Upper lobe of right lung (tissue), 1 donor: ENCODE measurements around the gene YIF1A. TPM values are rescaled to one million over a fixed set of nuclear protein-coding genes. Genes with fewer than 3 reads are reported as not detected.
"Not testable (repeated sequence)": the region's sequence is repeated elsewhere in the genome, so short reads cannot be mapped to it uniquely, and the experiment has no call there.

Experiments
- ATAC-seq: fragments of 200-7000 bp; cut with Tn5 transposase; one replicate; pipeline ENCODE4 v1.9.1; 2020; ENCODE audit warnings: mild to moderate bottlenecking, moderate library complexity
- DNase-seq: peaks from one replicate; pipeline ENCODE4 v3.0.0-alpha.2; 2020
- H3K27ac ChIP-seq: fragments of 200-600 bp; one replicate; pipeline ENCODE4 v1.8.0; 2022
- H3K27me3 ChIP-seq: fragments of 200-600 bp; one replicate; pipeline ENCODE4 v1.8.0; 2022; ENCODE audit warnings: mild to moderate bottlenecking
- H3K36me3 ChIP-seq: fragments of 200-600 bp; one replicate; pipeline ENCODE4 v1.8.0; 2022
- H3K4me1 ChIP-seq: fragments of 200-600 bp; one replicate; pipeline ENCODE4 v1.8.0; 2022
- H3K4me3 ChIP-seq: fragments of 200-600 bp; one replicate; pipeline ENCODE4 v1.8.0; 2022; ENCODE audit warnings: mild to moderate bottlenecking
- H3K9me3 ChIP-seq: fragments of 200-600 bp; one replicate; pipeline ENCODE4 v1.8.0; 2022
- intact Hi-C: fragments of 100-400 bp; cut with DNase I; formaldehyde crosslinking; loops from one replicate; pipeline ENCODE4 v1.11.0; 2022
- total RNA-seq: library from RNA; stranded (reverse); fragmentation: NEBNext Ultra II Directional; extraction: Animal tissue kit (Norgen Biotek cat#: 25700); gene quantifications from one replicate; pipeline ENCODE4 v1.2.1, GENCODE V29; 2021
- TF ChIP-seq, protein P1 (sequence below): fragments of 200-600 bp; IDR thresholded peaks from one replicate; pipeline ENCODE4 v1.8.0; 2022; ENCODE audit warnings: antibody characterized with exemption
- donor health status: DM: no; HTN: yes; CAD: no; lungs with severe emphysema.

YIF1A gene
- total RNA-seq, 1 donor from 2014 or later: 66.9 TPM

DNA sequence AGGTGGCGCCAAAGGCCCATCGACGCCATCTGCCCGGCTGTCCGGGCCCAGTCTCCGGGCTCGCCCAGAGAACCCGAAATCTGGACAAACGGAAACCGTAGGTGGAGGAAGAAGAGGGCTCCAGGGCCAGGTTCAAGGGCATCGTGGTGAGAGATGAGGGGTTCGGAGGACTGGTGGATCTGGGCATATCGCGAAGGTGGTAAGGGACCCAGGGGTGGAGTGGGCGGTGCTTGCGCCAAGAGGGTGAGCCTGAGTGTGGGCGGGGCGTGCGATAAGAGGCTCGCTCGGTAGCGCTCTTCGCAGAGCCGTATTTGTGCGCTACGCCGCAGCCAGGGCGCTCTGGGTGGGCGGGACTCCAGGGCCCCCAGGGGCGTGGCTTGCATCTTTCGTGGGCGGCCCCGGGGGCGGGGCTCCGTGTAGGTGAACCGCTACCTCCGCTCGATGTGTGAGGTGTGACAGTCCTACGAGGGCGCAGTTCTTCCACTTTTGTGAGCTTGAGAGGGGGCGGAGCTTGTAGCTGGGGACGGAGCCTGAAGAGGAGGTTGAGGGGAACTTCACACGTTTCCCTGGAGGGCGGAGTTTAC lies 23.1 kb upstream of the YIF1A start:
- H3K4me1 ChIP-seq: peaks cover 11% of the 10 kb centered on the region
- peak; percentile 84 for ATAC-seq
- H3K27me3 ChIP-seq: no peaks in the 10 kb centered on the region
- H3K4me3 ChIP-seq: peak overlapping the region; percentile 65
- peak; percentile 96 for DNase-seq
- intact Hi-C loops: loop anchor here (10.0 kb wide), 1 partner anchor 73 kb away; no protein-coding TSS in a partner anchor
- H3K9me3 ChIP-seq: no peaks in the 10 kb centered on the region
- H3K36me3 ChIP-seq: no peaks in the 10 kb centered on the region
- H3K27ac ChIP-seq: peak overlapping the region; percentile 82
- TF ChIP-seq, protein P1, sequence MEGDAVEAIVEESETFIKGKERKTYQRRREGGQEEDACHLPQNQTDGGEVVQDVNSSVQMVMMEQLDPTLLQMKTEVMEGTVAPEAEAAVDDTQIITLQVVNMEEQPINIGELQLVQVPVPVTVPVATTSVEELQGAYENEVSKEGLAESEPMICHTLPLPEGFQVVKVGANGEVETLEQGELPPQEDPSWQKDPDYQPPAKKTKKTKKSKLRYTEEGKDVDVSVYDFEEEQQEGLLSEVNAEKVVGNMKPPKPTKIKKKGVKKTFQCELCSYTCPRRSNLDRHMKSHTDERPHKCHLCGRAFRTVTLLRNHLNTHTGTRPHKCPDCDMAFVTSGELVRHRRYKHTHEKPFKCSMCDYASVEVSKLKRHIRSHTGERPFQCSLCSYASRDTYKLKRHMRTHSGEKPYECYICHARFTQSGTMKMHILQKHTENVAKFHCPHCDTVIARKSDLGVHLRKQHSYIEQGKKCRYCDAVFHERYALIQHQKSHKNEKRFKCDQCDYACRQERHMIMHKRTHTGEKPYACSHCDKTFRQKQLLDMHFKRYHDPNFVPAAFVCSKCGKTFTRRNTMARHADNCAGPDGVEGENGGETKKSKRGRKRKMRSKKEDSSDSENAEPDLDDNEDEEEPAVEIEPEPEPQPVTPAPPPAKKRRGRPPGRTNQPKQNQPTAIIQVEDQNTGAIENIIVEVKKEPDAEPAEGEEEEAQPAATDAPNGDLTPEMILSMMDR: peak; percentile 88

DNA sequence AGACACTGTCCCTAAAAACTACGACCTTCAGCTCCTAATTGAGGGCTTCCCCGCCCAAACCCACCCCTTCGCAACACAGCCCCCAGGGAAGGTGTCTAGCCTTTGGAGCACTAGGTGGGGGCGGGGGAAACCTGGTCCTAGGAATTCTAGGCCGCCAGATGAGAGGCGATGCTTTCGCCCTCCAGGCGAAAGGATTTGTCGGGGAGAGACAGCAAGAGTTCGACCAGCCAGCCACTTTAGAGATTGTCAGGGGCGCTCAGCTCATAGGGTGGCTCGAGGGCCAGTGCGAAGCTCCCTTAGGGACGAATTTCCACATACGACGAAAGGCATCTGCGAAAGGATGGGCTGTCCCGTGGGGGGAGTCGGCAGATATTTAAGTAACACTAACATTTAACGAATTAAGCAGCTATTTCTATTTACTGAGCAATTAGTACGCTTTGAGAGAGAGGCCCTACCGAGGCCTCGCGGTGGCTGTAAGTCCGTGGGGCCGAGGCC lies 22.6 kb upstream of the YIF1A start:
- DNase-seq (no peak), ATAC-seq (no peak)
- intact Hi-C loops: loop anchor here (10.0 kb wide), 1 partner anchor 73 kb away; no protein-coding TSS in a partner anchor
- Histone ChIP-seq H3K4me1 (peaks cover 8% of the 10 kb centered on the region), H3K9me3 (no peaks in the 10 kb centered on the region), H3K27me3 (no peaks in the 10 kb centered on the region), H3K36me3 (no peaks in the 10 kb centered on the region), H3K27ac (peak overlapping the region; percentile 82), H3K4me3 (peak overlapping the region; percentile 65)
- TF ChIP-seq, protein P1: no peak

DNA sequence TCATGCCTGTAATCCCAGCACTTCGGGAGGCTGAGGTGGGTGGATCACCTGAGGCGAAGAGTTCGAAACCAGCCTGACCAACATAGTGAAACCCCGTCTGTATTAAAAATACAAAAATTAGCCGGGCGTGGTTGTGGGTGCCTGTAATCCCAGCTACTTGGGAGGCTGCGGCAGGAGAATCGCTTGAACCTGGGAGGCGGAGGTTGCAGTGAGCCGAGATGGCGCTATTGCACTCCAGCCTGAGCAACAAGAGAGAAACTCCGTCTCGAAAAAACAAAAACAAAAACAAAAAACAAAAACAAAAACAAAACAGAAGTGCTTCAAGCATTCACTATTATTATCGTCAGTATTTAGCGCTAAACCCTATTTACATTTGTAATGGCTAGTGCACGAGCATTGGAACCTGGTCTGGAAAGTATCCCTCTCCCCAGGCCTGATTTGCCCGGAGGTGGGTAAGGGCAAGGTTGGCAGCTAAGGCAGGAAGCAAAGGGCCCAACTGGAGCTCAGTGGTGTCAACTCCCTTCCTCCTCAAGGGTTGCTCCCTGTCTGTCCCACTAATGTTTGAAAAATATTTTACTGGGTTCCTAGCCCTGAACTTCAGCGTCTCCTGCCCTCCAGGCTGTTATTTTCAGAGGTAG lies 22.0 kb upstream of the YIF1A start:
- not testable (repeated sequence) for ATAC-seq, H3K4me3 ChIP-seq, H3K27me3 ChIP-seq, H3K9me3 ChIP-seq, H3K36me3 ChIP-seq, H3K4me1 ChIP-seq, H3K27ac ChIP-seq, DNase-seq
- intact Hi-C loops: loop anchor here (10.0 kb wide), 1 partner anchor 74 kb away; no protein-coding TSS in a partner anchor

DNA sequence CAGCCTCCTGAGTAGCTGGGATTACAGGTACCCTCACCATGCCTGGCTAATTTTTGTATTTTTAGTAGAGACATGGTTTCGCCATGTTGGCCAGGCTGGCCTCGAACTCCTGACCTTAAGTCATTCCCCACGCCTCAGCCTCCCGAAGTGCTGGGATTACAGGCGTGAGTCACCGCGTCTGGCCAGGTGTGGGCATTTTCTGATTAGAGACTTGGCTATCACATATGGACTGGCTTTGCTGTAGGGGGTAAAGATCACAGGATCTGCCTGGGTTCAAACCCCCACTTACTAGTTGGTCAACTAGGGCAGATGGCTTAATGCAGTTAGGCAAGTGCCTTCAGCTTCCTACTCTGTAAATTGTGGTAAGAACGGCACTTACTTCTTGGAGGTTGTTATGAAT lies 21.4 kb upstream of the YIF1A start:
- intact Hi-C loops: loop anchor here (10.0 kb wide), 1 partner anchor 74 kb away; no protein-coding TSS in a partner anchor
- DNase-seq: no peak
- TF ChIP-seq, protein P1: no peak
- Histone ChIP-seq H3K4me3 (no peak overlapping the region), H3K36me3 (no peaks in the 10 kb centered on the region), H3K27ac (no peak overlapping the region), H3K27me3 (no peaks in the 10 kb centered on the region), H3K9me3 (no peaks in the 10 kb centered on the region), H3K4me1 (peaks cover 7% of the 10 kb centered on the region)
- no peak for ATAC-seq

DNA sequence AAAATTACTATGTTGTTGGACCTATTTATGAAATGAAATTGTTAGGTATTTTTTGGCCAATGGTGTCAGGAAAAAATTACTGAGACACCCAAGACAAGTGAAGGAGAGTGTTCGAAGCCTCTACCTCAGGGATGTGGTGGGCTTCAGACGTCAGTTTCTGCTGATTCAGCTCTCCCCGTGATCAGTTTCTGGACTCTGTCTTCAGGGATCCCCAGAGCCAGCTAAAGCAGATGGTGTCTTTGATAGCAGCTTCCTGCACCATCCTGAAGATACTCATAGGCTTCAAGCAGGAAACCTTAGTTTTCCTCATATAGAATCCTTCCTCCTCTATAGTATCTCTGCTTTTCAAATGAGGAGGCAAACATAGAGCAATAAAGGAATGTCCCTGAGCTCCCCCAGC lies 20.5 kb upstream of the YIF1A start:
- Histone ChIP-seq H3K9me3 (no peaks in the 10 kb centered on the region), H3K36me3 (no peaks in the 10 kb centered on the region), H3K4me3 (no peak overlapping the region), H3K4me1 (peaks cover 7% of the 10 kb centered on the region), H3K27ac (no peak overlapping the region), H3K27me3 (no peaks in the 10 kb centered on the region)
- TF ChIP-seq, protein P1: no peak
- ATAC-seq (no peak), DNase-seq (no peak)
- intact Hi-C loops: no loop called here

DNA sequence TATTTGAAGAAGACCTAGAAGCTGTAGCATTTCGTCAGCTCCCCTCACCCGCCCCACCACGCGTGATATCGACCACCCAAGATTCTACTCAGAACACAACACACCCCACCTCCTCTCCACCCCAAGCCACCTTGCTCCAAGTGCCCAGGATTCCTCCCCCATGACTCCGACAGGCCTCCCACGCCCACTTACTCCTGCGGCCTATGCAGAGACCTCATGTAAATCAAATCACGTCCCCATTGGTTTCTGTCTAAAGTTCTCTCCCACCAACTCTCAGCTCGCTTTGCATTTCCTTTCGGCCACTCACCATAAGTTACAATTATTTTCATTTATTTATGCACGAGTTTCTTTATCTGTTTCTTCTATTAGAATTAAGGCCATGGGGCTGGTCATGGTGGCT lies 13.7 kb upstream of the YIF1A start:
- Histone ChIP-seq H3K36me3 (no peaks in the 10 kb centered on the region), H3K27ac (no peak overlapping the region), H3K27me3 (no peaks in the 10 kb centered on the region), H3K9me3 (no peaks in the 10 kb centered on the region), H3K4me3 (no peak overlapping the region), H3K4me1 (no peaks in the 10 kb centered on the region)
- TF ChIP-seq, protein P1: no peak
- intact Hi-C loops: no loop called here
- ATAC-seq (no peak), DNase-seq (no peak)
